ENCODE data around the gene FXN. TPM values are rescaled to one million over a fixed set of nuclear protein-coding genes. Genes with fewer than 3 reads are reported as not detected.

Gene FXN
- total RNA-seq, 1 experiment from 2014 or later: 24.1 TPM

Other genes starting within 250 kb of the FXN start
- not detected for gene PRKACG, start 21.6 kb upstream of the FXN start, total RNA-seq (2021; ENCODE audit: unreplicated experiment)
- gene TJP2, start 138.5 kb downstream of the FXN start, total RNA-seq (2021; ENCODE audit: unreplicated experiment): 39.7 TPM

Data from HCT116 (cell line).